ENCODE results near the gene TRIM59. TPM values are rescaled to one million over a fixed set of nuclear protein-coding genes. Genes with fewer than 3 reads are reported as not detected.

Gene TRIM59
- polyA plus RNA-seq, 6 donors from 2014 or later: 2.9 to 37.2 (median 27.4) TPM

- Mint-ChIP-seq H3K36me3 (peaks cover 0 to 9% of the 10 kb centered on the region in 2 donors), H3K4me1 (no peaks in the 10 kb centered on the region), H3K9me3 (no peaks in the 10 kb centered on the region), H3K27me3 (no peaks in the 10 kb centered on the region), H3K27ac (no peak overlapping the region), H3K4me3 (no peak overlapping the region)
- ATAC-seq (ENCODE audit: low read depth in 2 of 2) (peak; percentile 67 to 90), DNase-seq (peak; percentile 69)
Observed at GRCh38 chr3:160413613-160414248, 35.9 kb downstream of the TRIM59 start.

DNA sequence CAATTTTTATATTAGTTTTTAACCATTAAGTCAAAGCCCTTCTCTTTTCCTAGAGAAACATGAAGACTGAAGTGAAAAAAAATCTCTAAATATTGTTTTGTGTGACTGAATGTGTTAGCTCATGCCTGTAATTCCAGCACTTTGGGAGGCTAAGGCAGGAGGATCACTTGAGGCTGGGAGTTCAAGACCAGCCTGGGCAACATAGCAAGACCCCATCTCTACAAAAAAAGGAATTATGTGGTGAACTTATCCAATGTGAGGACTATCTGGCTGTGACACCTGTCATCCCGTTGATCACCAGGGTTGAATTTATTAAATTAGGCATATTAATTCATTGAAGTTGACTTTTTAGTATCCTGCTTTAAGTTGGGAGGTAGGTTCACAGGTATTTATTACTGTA, 37.1 kb downstream of the TRIM59 start:
- ATAC-seq (ENCODE audit: low read depth in 2 of 2): no peak
- H3K4me1 Mint-ChIP-seq: no peaks in the 10 kb centered on the region
- H3K4me3 Mint-ChIP-seq: no peak overlapping the region
- no peaks in the 10 kb centered on the region for H3K27me3 Mint-ChIP-seq
- no peak for DNase-seq
- peaks cover 0 to 9% of the 10 kb centered on the region in 2 donors for H3K36me3 Mint-ChIP-seq
- H3K27ac Mint-ChIP-seq: no peak overlapping the region
- H3K9me3 Mint-ChIP-seq: no peaks in the 10 kb centered on the region

DNA sequence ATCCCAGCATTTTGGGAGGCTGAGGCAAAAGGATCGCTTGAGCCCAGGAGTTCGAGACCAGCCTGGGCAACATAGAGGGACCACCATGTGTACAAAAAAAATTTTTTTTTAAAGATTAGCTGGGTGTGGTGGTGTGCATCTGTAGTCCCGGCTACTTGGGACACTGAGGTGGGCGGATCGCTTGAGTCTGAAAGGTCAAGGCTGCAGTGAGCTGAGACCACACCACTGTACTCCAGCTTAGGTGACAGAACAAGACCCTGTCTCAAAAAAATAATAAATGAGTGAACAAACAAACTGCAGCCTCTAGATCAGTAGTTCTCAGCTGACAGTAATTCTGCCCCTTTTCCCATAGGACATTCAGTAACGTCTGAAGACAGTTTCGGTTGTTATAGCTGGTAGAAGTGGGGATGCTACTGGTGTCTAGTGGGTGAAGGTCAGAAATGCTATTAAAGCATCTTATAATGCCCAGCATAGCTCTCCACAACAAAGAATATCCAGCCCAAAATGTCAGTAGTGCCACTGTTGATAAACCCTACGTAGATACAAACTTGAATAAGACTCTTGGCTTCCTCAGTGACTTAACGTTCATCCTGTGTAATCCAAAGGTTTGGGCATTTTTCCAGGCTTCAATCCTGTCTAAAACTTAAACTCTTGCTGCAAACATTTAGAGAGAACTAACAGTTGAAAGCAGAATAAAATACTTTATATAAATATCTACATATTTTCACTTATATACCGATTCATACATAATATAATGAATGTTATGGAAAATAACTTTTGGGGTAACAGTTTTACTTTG, 39.6 kb downstream of the TRIM59 start:
- ATAC-seq (ENCODE audit: low read depth in 2 of 2) (no peak), DNase-seq (no peak)
- Mint-ChIP-seq H3K36me3 (peaks cover 0 to 5% of the 10 kb centered on the region in 2 donors), H3K27ac (no peak overlapping the region), H3K9me3 (no peaks in the 10 kb centered on the region), H3K4me3 (no peak overlapping the region), H3K4me1 (no peaks in the 10 kb centered on the region), H3K27me3 (no peaks in the 10 kb centered on the region)

- Mint-ChIP-seq H3K9me3 (peaks cover 0 to 3% (median 0%) of the 10 kb centered on the region in 7 donors), H3K27ac (peak overlapping the region in 1 of 6 donors; percentile 49), H3K4me1 (peaks cover 29 to 30% (median 29%) of the 10 kb centered on the region in 3 donors), H3K36me3 (peaks cover 8 to 10% of the 10 kb centered on the region in 2 donors), H3K4me3 (peak overlapping the region in 2 of 8 donors; percentile 24 to 55), H3K27me3 (peaks cover 0 to 5% (median 0%) of the 10 kb centered on the region in 3 donors)
- ATAC-seq (ENCODE audit: low read depth in 2 of 2) (no peak), DNase-seq (no peak)
Observed at GRCh38 chr3:160403796-160404470, 45.7 kb downstream of the TRIM59 start.

DNA sequence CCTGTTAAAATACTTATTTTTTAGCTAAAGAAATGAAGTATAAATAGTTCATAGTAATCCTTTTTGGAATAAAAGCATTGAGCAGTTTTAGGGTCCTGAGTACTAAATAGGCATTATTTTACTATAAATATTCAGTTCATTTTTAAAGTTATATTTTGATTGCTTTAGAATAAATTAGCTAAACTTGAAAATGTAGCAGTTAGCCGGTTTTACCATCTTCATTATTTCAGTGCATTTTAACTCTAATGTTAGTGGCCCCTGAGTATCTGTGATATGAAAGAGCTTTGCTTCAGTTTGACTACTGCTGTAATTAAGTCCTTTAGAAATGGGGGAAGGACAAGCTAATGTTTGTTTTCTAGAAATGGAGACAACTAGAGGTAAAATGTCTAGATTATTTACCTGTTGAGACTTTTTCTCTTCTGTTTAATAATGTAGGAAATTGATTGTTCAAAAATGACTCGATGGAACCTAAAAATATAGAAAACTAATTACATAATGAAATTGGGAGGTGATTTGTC, 46.5 kb downstream of the TRIM59 start:
- Mint-ChIP-seq H3K27me3 (peaks cover 0 to 5% (median 0%) of the 10 kb centered on the region in 3 donors), H3K9me3 (peaks cover 0 to 3% (median 0%) of the 10 kb centered on the region in 7 donors), H3K27ac (no peak overlapping the region), H3K36me3 (peaks cover 10% of the 10 kb centered on the region in 2 donors), H3K4me1 (peaks cover 35 to 39% (median 37%) of the 10 kb centered on the region in 3 donors), H3K4me3 (peak overlapping the region in 3 of 8 donors; percentile 32 to 98 (median 96))
- DNase-seq (no peak), ATAC-seq (ENCODE audit: low read depth in 2 of 2) (no peak)

GRCh38 chr3:160402221-160403027, 47.2 kb downstream of the TRIM59 start:
- no peak for ATAC-seq (ENCODE audit: low read depth in 2 of 2)
- H3K27ac Mint-ChIP-seq: peak overlapping the region in 2 of 6 donors; percentile 22 to 50

GRCh38 chr3:160401291-160402095, 48.1 kb downstream of the TRIM59 start:
- H3K9me3 Mint-ChIP-seq: peaks cover 0 to 3% (median 0%) of the 10 kb centered on the region in 7 donors
- H3K4me1 Mint-ChIP-seq: peaks cover 36 to 41% (median 38%) of the 10 kb centered on the region in 3 donors
- H3K27me3 Mint-ChIP-seq: peaks cover 0 to 5% (median 0%) of the 10 kb centered on the region in 3 donors
- H3K4me3 Mint-ChIP-seq: peak overlapping the region; percentile 89 to 99 (median 96)
- peaks cover 10% of the 10 kb centered on the region in 2 donors for H3K36me3 Mint-ChIP-seq
- peak overlapping the region in 5 of 6 donors; percentile 28 to 89 (median 50) for H3K27ac Mint-ChIP-seq
- ATAC-seq (ENCODE audit: low read depth in 2 of 2) (no peak), DNase-seq (no peak)

More at GRCh38 chr3:160402221-160403027, 47.2 kb downstream of the TRIM59 start:
- DNase-seq: no peak
- Mint-ChIP-seq H3K4me1 (peaks cover 36 to 41% (median 38%) of the 10 kb centered on the region in 3 donors), H3K27me3 (peaks cover 0 to 5% (median 0%) of the 10 kb centered on the region in 3 donors), H3K4me3 (peak overlapping the region in 7 of 8 donors; percentile 10 to 98 (median 34)), H3K9me3 (peaks cover 0 to 3% (median 0%) of the 10 kb centered on the region in 7 donors), H3K36me3 (peaks cover 10% of the 10 kb centered on the region in 2 donors)

GRCh38 chr3:160400702-160401150, 48.9 kb downstream of the TRIM59 start:
- Mint-ChIP-seq H3K9me3 (peaks cover 0 to 3% (median 0%) of the 10 kb centered on the region in 7 donors), H3K4me1 (peaks cover 36 to 41% (median 38%) of the 10 kb centered on the region in 3 donors), H3K27ac (peak overlapping the region in 4 of 6 donors; percentile 7 to 99 (median 88)), H3K27me3 (peaks cover 0 to 5% (median 0%) of the 10 kb centered on the region in 3 donors), H3K4me3 (peak overlapping the region; percentile 95 to 100 (median 98)), H3K36me3 (peaks cover 7 to 10% of the 10 kb centered on the region in 2 donors)
- ATAC-seq (ENCODE audit: low read depth in 2 of 2): no peak
- DNase-seq: peak; percentile 23

DNA sequence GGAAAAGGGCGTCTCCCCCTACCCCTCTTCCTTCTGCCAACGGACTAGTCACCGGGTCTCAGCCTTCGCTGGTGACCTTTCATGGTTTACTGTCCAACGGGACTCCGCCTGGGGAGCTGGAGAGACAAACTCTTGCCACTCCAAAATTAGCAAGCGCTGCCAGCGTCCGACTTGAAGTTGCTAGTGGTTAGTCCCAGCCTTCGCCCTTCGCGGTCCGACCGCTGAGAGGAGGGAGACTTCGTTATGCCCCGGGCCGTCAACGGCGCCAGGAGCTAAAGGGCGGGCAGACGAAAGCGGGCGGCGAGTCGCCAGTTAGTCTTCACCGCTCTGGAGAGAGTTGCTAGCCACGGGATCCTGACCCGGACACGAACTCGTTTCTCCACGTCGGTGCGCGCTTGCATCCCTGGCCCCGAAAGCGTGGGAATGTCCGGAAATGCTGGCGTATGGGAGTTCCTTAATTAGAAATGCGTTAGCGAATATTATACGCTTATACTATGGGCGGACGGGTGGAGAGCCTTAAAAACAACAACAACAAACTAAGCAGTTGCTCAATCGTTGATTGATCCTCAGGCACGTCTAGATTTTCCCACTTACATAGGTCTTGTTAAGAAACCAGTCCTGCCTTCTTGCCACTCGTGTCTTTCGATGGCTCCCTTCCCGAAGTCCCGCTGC, 49.4 kb downstream of the TRIM59 start:
- ATAC-seq (ENCODE audit: low read depth in 2 of 2) (peak in 1 of 2 donors; percentile 6), DNase-seq (no peak)
- peaks cover 5 to 10% of the 10 kb centered on the region in 2 donors for H3K36me3 Mint-ChIP-seq
- peak overlapping the region; percentile 95 to 100 (median 98) for H3K4me3 Mint-ChIP-seq
- peaks cover 36 to 41% (median 38%) of the 10 kb centered on the region in 3 donors for H3K4me1 Mint-ChIP-seq
- H3K9me3 Mint-ChIP-seq: peaks cover 0 to 3% (median 0%) of the 10 kb centered on the region in 7 donors
- peak overlapping the region; percentile 97 to 100 (median 99) for H3K27ac Mint-ChIP-seq
- H3K27me3 Mint-ChIP-seq: peaks cover 0 to 5% (median 0%) of the 10 kb centered on the region in 3 donors

DNA sequence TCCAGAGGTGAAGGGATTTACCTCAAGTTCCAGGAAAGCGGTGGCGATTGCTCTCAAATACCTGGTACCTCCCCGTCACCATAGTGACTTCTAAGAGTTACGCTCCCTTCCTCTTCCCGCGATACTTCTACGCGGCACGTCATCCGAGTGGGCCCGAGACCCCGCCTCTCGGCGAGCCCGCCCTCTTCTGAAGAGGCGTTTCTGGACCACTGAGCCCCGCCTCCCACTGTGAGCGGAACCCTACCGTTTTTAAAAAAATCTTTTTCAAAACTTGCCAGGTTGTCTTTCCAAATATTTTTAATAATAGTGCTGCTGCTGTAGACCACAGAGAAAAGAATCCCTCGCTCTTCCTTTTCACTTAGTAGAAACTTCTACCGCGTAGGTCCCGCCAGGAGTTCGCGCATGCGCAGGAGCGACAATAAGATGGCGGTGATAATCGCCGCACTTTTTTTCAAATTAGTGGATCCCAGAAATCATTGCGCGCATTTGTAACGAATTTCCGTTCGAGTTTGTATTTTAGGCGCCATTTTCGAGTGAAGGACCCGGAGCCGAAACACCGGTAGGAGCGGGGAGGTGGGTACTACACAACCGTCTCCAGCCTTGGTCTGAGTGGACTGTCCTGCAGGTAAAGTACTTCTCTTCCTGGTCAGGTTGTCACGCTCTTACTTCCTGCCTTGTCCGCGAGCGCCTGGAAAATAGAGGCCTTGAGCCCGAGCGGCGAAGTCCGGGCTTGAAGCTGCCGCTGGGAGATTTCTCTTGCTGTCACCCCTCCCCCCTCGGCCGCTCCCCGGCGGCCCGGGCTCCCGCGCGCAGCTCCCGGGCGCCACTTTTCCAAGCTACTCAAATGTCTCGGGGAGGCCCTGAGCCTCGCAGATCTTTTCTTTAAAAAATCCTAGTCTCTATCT, 50.2 kb downstream of the TRIM59 start, which contains the start of the genes IFT80 and SMC4:
TSS of gene IFT80 (minus strand) at position 101 of the 905 bp plus-strand sequence. CDS start 14,625 bp downstream, outside the sequence.
TSS of gene SMC4 (plus strand) at position 526 of the 905 bp plus-strand sequence. CDS start 1,177 bp downstream, outside the sequence.
- peaks cover 0 to 5% (median 0%) of the 10 kb centered on the region in 3 donors for H3K27me3 Mint-ChIP-seq
- peaks cover 5 to 10% of the 10 kb centered on the region in 2 donors for H3K36me3 Mint-ChIP-seq
- DNase-seq (peak; percentile 96), ATAC-seq (ENCODE audit: low read depth in 2 of 2) (peak; percentile 95)
- H3K27ac Mint-ChIP-seq: peak within 1 kb of the TSS; percentile 97 to 100 (median 99)
- peaks cover 0 to 3% (median 0%) of the 10 kb centered on the region in 7 donors for H3K9me3 Mint-ChIP-seq
- peak within 1 kb of the TSS; percentile 95 to 100 (median 98) for H3K4me3 Mint-ChIP-seq
- peaks cover 36 to 41% (median 38%) of the 10 kb centered on the region in 3 donors for H3K4me1 Mint-ChIP-seq

All from naive B cell (primary cell).